HG03045 (cell line): Measurements from ENCODE around the gene GPR161.

ENCODE experiments used
- ATAC-seq: cut with Tn5 transposase; IDR thresholded peaks from one replicate; pipeline ENCODE4 v1.9.1; 2021; ENCODE audit warnings: mild to moderate bottlenecking, moderate library complexity; ENCODE audit not compliant: unreplicated experiment

GPR161 gene

DNA sequence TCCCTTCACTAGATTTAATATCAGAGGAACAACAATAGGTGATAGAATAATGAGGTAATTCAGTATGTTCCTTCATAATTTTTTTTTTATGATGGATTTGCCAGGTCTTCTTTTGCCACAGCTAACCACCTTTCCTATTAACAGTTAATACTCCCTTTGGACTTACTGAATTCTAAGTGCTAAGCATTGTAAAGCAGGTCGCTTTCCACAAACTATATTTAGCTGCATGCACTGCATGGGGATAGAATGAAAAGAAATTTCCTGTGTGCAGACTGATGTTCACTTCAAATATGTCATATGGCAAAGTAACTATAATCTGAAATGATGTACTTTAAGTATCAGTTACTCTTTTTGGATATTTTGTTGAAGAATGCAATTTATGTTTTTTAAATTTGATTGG is 85.8 kb downstream of the GPR161 start:
- ATAC-seq = no peak

DNA sequence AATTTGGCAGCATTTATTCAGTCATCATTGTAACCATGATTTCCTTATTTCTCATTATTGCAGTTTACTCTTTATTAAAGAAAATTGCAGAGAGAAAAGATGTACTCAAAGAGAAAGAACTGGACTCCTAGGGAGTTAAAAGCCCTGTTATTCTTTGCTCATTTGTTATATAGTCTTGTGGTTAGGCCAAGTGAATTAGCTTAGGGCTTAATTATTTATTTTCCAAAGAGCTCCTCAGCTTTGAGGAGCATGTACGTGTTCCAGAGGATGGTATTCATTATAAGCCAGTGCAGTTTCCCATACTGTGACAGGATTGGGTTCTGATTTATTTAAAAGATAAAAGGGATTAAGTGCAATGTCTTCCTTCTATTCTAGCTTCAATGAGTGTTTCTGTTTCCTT is 86.4 kb downstream of the GPR161 start:
- no peak for ATAC-seq

GRCh38 chr1:168045311-168045710 is 91.4 kb downstream of the GPR161 start:
- no peak for ATAC-seq

- no peak for ATAC-seq
Measured at GRCh38 chr1:168042362-168042761, 94.4 kb downstream of the GPR161 start.

DNA sequence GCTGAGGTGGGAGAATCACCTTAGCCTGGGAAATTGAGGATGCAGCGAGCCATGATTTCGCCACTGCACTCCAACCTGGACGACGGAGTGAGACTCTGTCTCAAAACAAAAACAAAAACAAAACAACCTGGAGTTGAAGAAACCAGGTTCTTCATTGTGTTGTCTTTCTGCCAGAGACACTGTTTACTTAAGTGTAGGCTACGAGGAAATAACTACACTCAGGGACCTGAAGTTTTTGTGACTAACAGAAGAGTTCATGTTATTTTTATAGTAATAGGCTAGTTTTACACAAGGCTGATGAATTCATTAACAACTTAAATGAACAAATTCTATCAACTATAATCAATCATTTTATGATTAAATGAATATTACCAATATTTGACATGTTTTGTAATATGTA is 101.4 kb downstream of the GPR161 start:
- ATAC-seq = no peak

DNA sequence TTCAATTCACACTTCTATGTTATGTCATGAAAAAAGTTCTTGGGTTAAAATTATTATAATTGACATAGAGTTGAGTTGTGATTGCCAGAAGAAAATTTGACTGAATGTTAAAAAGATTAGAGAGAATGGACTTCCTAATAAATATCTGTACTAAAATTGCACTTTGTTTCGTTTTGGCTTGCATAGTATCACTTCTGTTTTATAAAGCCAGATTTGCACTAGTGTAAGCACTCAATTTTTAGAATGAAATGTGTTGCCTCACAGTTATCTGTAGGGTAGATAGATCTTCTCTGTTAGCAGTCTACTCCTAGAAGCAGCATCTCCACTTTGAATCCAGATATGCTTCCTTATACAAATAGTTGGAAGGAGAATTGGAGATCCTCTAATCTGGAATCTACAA is 104.7 kb downstream of the GPR161 start:
- ATAC-seq = no peak

DNA sequence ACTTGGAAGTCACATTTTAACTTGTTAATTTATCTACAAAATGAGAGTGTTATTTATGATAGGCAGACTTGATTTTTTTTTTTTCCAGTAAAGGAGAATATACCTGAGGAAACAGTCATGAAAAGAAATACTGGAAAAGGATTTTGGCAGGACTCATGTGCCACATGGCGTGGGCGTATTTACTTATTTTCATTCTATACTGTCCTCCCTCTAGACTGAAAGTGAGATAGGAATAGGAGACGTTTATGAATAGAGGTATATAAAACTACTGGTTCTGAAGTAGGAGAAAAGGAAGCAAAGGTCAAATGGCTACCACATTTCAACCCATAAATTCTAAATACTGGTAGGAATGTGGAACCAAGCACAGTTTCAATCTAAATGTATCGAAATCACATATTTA is 105.1 kb downstream of the GPR161 start:
- no peak for ATAC-seq

GRCh38 chr1:168031198-168031597 is 105.5 kb downstream of the GPR161 start:
- no peak for ATAC-seq
